ENCODE measurements around the gene C5orf52. TPM values are rescaled to one million over a fixed set of nuclear protein-coding genes. Genes with fewer than 3 reads are reported as not detected.
"Not testable (repeated sequence)": the region's sequence is repeated elsewhere in the genome, so short reads cannot be mapped to it uniquely, and the experiment has no call there.

C5orf52 gene
- total and polyA plus RNA-seq, 8 donors: not detected

DNA sequence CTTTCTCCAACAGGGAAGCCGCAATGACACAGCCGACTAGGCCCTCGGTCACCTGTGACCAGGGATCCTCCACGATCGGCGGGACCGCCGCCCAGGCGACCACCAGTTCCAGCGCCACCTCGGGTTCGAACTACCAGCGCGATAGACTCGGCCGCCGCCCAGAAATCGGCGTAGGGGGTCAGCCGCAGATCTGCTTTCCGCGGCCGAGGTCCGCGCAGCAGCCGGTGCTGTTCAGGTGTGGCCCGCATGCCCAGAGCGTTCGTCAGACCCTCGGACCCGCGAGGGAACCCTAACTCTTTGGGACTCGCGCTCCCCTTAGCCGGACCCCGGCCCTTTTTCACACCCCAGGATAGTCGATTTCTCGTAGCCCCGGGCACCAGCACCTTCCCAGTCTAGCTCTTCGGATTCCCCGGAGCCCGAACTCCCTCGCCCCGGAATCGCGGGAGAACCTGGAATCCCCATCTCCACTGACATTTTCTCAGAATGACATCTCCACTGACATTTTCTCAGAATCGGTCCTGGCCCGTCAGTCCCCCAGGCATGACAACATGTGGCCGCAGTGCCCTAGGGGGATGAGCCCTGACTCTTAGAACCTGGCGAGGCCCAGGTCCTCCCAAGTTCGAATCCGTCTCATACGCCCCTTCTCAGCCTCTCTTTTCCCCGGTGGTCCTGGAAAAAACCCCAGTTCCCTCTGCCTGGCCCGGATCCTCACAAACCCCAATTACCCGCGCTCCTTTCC lies 428 bp downstream of the C5orf52 start:
- Histone ChIP-seq H3K27ac (no peak overlapping the region), H3K36me3 (no peaks in the 10 kb centered on the region), H3K4me1 (peaks cover 14 to 18% (median 16%) of the 10 kb centered on the region in 4 donors), H3K4me3 (peak overlapping the region; percentile 56 to 68 (median 62)), H3K27me3 (peaks cover 0 to 28% (median 9%) of the 10 kb centered on the region in 3 donors), H3K9me3 (no peaks in the 10 kb centered on the region)
- TF ChIP-seq POLR2AphosphoS5 (IDR thresholded peaks at IDR 0.05): no peak
- TF ChIP-seq, protein P1, sequence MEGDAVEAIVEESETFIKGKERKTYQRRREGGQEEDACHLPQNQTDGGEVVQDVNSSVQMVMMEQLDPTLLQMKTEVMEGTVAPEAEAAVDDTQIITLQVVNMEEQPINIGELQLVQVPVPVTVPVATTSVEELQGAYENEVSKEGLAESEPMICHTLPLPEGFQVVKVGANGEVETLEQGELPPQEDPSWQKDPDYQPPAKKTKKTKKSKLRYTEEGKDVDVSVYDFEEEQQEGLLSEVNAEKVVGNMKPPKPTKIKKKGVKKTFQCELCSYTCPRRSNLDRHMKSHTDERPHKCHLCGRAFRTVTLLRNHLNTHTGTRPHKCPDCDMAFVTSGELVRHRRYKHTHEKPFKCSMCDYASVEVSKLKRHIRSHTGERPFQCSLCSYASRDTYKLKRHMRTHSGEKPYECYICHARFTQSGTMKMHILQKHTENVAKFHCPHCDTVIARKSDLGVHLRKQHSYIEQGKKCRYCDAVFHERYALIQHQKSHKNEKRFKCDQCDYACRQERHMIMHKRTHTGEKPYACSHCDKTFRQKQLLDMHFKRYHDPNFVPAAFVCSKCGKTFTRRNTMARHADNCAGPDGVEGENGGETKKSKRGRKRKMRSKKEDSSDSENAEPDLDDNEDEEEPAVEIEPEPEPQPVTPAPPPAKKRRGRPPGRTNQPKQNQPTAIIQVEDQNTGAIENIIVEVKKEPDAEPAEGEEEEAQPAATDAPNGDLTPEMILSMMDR (IDR thresholded peaks at IDR 0.05): no peak
- TF ChIP-seq POLR2A (IDR thresholded peaks at IDR 0.05): no peak
- no peak for TF ChIP-seq EP300 (IDR thresholded peaks at IDR 0.05)
- intact Hi-C loops (cut with DNase I; ENCODE audit: low total_unique reads): no loop called here
- DNase-seq: no peak
- 32 to 64% (median 40%) methylated on average over 31 to 57 of the region's 57 CpGs for WGBS, 5 donors

DNA sequence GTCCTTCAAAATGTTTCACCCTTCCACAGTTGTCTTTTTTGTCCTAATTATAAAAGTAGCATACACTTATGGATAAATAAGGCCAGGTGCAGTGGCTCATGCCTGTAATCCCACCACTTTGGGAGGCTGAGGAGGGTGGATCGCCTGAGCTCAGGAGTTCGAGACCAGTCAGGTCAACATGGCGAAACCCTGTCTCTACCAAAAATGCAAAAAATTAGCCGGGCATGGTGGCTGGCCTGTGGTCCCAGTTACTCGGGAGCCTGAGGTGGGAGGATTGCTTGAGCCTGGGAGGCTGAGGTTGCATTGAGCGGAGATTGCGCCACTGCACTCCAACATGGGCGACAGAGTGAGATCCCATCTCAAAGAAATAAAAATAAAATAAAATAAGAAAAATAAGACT lies 1.6 kb downstream of the C5orf52 start:
- H3K27me3 ChIP-seq: peaks cover 0 to 28% (median 9%) of the 10 kb centered on the region in 3 donors
- TF ChIP-seq POLR2AphosphoS5 (IDR thresholded peaks at IDR 0.05) (no peak), POLR2A (IDR thresholded peaks at IDR 0.05) (no peak), EP300 (IDR thresholded peaks at IDR 0.05) (no peak)
- TF ChIP-seq, protein P1 (IDR thresholded peaks at IDR 0.05): no peak
- intact Hi-C loops (cut with DNase I; ENCODE audit: low total_unique reads): no loop called here
- peaks cover 14 to 18% (median 16%) of the 10 kb centered on the region in 4 donors for H3K4me1 ChIP-seq
- H3K9me3 ChIP-seq: no peaks in the 10 kb centered on the region
- no peak overlapping the region for H3K27ac ChIP-seq
- no peak for DNase-seq
- H3K36me3 ChIP-seq: no peaks in the 10 kb centered on the region
- WGBS, 5 donors: 92 to 95% (median 94%) methylated on average over 8 of the region's 8 CpGs
- H3K4me3 ChIP-seq: no peak overlapping the region

DNA sequence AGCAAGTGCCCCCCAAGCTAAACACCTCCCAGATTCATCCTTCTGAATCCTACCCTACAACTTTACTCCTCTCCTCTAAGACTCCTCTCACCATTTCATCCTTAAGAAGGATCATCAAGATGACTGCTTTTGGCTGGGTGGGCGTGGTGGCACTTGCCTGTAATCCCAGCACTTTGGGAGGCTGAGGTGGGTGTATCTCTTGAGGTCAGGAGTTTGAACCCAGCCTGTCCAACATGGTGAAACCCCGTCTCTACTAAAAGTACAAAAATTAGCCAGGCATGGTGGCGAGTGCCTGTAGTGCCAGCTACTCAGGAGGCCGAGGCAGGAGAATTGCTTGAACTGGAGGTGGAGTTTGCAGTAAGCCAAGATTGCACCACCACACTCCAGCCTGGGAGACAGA lies 3.0 kb downstream of the C5orf52 start:
- peaks cover 14 to 18% (median 16%) of the 10 kb centered on the region in 4 donors for H3K4me1 ChIP-seq
- H3K27ac ChIP-seq; DNase-seq; H3K36me3 ChIP-seq; H3K9me3 ChIP-seq; intact Hi-C loops (cut with DNase I; ENCODE audit: low total_unique reads); H3K4me3 ChIP-seq: not testable (repeated sequence)
- H3K27me3 ChIP-seq: peaks cover 0 to 25% (median 9%) of the 10 kb centered on the region in 3 donors
- 84 to 94% (median 90%) methylated on average over 4 of the region's 4 CpGs for WGBS, 5 donors

DNA sequence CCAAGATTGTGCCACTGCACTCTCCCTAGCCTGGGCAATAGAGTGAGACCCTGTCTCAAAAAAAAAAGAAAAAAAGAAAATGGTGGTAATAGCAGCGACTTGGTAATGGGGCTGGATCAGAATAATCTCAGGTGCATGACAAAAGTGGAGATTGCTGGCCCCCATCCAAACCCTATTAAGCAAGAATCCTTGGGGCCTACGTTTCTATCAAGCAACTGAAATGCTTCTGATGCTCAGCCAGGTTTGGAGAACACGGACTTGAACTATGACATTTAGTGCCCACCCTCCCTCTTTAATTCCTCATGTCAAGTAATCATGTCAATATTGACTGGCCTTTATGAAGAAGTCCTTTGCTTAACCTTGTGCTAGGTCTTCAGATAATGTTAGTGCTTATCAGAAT lies 6.6 kb downstream of the C5orf52 start:
- H3K27ac ChIP-seq: no peak overlapping the region
- WGBS, 5 donors: 26 to 59% (median 46%) methylated on average over 3 of the region's 3 CpGs
- no peaks in the 10 kb centered on the region for H3K9me3 ChIP-seq
- no peaks in the 10 kb centered on the region for H3K27me3 ChIP-seq
- no peaks in the 10 kb centered on the region for H3K36me3 ChIP-seq
- H3K4me3 ChIP-seq: no peak overlapping the region
- intact Hi-C loops (cut with DNase I; ENCODE audit: low total_unique reads): no loop called here
- H3K4me1 ChIP-seq: no peaks in the 10 kb centered on the region
- peak in 1 of 2 donors; percentile 19 for DNase-seq
- no peak for TF ChIP-seq POLR2A (IDR thresholded peaks at IDR 0.05)
- no peak for TF ChIP-seq POLR2AphosphoS5 (IDR thresholded peaks at IDR 0.05)
- TF ChIP-seq, protein P1 (IDR thresholded peaks at IDR 0.05): no peak
- TF ChIP-seq EP300 (IDR thresholded peaks at IDR 0.05): no peak

DNA sequence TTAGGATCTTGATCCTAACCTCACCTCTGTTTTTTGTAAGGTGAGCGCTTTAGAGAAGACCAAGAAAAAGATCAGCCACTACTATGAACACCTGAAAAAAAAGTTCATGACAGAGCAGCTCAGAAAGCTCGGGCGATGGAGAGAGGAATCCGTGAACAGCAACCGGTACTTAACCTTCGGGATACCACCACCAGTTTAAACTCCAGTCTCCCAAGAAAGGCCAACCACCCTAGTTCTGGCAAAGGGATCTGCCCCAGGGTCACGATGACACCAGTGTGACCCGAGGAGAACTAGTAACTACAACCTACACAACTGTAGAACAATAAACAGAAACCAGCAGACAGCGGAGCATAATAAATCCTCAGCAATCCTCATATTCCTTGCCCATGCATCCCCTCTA lies 8.5 kb downstream of the C5orf52 start:
- DNase-seq: no peak
- Histone ChIP-seq H3K27me3 (no peaks in the 10 kb centered on the region), H3K36me3 (no peaks in the 10 kb centered on the region), H3K4me3 (no peak overlapping the region), H3K27ac (no peak overlapping the region), H3K4me1 (no peaks in the 10 kb centered on the region), H3K9me3 (no peaks in the 10 kb centered on the region)
- WGBS, 5 donors: 92 to 97% (median 95%) methylated on average over 9 of the region's 9 CpGs
- no peak for TF ChIP-seq POLR2A (IDR thresholded peaks at IDR 0.05)
- TF ChIP-seq EP300 (IDR thresholded peaks at IDR 0.05): no peak
- TF ChIP-seq POLR2AphosphoS5 (IDR thresholded peaks at IDR 0.05): no peak
- TF ChIP-seq, protein P1 (IDR thresholded peaks at IDR 0.05): no peak
- intact Hi-C loops (cut with DNase I; ENCODE audit: low total_unique reads): no loop called here

All from stomach (tissue), 9 donors.